Activated CD8-positive, alpha-beta T cell treated with anti-CD3 and anti-CD28 coated beads, Interleukin-2, amount 10 ng/mL, durations not matched to agents 7 days and 5 days (primary cell): ENCODE data around the gene AK1. TPM values are rescaled to one million over a fixed set of nuclear protein-coding genes. Genes with fewer than 3 reads are reported as not detected.

Experiments
- ATAC-seq: fragments of 150-1000 bp; cut with Tn5 transposase; one replicate; pipeline ENCODE4 v1.10.0; 2021; ENCODE audit warnings: moderate library complexity
- CTCF ChIA-PET: fragments of 350-600 bp; sonication (Branson Sonifier 250); formaldehyde crosslinking; loops from one replicate; lab custom pipeline; 2021; ENCODE audit warnings: antibody characterized with exemption; lab: Charles Lee
- POLR2A ChIA-PET: fragments of 350-600 bp; sonication (Branson Sonifier 250); formaldehyde crosslinking; loops from one replicate; lab custom pipeline; 2021; ENCODE audit warnings: antibody characterized with exemption; lab: Charles Lee
- DNase-seq: peaks from one replicate; pipeline ENCODE4 v3.0.0-alpha.2; 2020
- H3K27ac Mint-ChIP-seq: one replicate; pipeline ENCODE4 v1.8.0; 2021; ENCODE audit warnings: mild to moderate bottlenecking, mixed read lengths
- H3K27me3 Mint-ChIP-seq: one replicate; pipeline ENCODE4 v1.8.0; 2021; ENCODE audit warnings: low read depth, mixed read lengths
- H3K36me3 Mint-ChIP-seq: one replicate; pipeline ENCODE4 v1.8.0; 2021; ENCODE audit warnings: low read depth, mixed read lengths
- H3K4me1 Mint-ChIP-seq: one replicate; pipeline ENCODE4 v1.8.0; 2021; ENCODE audit warnings: low read depth, mixed read lengths
- H3K4me3 Mint-ChIP-seq: one replicate; pipeline ENCODE4 v1.8.0; 2021; ENCODE audit warnings: mild to moderate bottlenecking, mixed read lengths
- H3K9me3 Mint-ChIP-seq: one replicate; pipeline ENCODE4 v1.8.0; 2022; ENCODE audit warnings: mixed read lengths; ENCODE audit not compliant: insufficient read depth
- total RNA-seq, 2 experiments: library from RNA; stranded (reverse); gene quantifications; one replicate each; pipeline ENCODE4 v1.2.3, GENCODE V29; 2021

AK1 gene
- total RNA-seq, 2 experiments from 2014 or later, result 22.4 to 30.4 TPM

DNA sequence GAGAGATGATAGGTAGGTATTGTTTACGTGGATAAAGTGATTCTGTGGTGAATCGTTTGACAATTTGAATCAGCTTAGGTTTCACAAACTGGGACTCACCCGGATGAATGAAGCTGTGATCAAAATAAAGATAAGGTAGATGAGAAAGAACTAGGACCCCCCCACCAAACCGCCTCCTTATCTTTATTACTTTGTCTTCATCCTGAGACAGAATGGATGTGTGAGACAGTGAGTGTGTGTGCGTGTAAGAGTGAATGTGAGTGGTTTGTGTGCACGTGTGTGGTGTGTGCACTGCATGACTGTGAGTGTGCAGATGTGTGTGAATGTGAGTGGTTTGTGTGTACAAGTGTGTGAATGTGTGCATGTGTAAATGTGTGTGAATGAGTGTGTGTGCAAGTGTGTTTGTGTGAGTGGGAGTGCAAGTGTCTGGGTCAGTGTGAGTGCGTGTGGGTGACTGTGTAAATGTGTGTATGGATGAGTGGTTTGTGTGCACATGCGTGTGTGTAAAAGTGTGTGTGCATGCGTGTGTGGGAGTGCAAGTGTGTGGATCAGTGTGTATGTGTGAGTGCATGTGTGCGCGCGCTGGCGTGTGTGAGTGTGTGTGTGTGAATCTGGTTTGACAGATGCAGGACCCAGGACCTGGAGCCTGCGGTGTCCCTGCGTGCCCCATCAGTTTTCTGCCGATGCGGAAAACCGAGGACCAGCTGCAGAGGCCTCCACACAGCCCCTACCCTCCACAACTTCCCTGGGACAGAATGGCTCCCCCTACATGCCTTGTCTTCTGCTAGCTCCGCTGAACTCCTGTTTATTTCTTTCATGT is 11.6 kb downstream of the AK1 start:
- CTCF ChIA-PET, result interaction anchor here (1.1 to 3.0 kb wide), 6 partner anchors 11 to 131 kb away, joined by 3 to 13 read pairs (median 7); partner anchors contain the start of genes ENG and TOR2A
- H3K4me1 Mint-ChIP-seq, result peaks cover 48% of the 10 kb centered on the region
- H3K36me3 Mint-ChIP-seq, result peaks cover 6% of the 10 kb centered on the region
- POLR2A ChIA-PET, result interaction anchor here (0.7 to 4.1 kb wide), 2 partner anchors 11 to 131 kb away, joined by 4 to 14 read pairs; partner anchors contain the start of gene ENG
- H3K27me3 Mint-ChIP-seq, result no peaks in the 10 kb centered on the region
- peak overlapping the region; percentile 65 for H3K27ac Mint-ChIP-seq
- ATAC-seq (peak; percentile 26), DNase-seq (peak; percentile 39)
- no peaks in the 10 kb centered on the region for H3K9me3 Mint-ChIP-seq
- no peak overlapping the region for H3K4me3 Mint-ChIP-seq

GRCh38 chr9:127863191-127863621 is 14.3 kb downstream of the AK1 start:
- POLR2A ChIA-PET, result interaction anchor here (0.7 to 4.1 kb wide), 5 partner anchors 9 to 411 kb away, joined by 3 to 14 read pairs (median 3); partner anchors contain the start of genes ENG and LRSAM1
- Mint-ChIP-seq H3K27me3 (no peaks in the 10 kb centered on the region), H3K4me3 (no peak overlapping the region), H3K9me3 (no peaks in the 10 kb centered on the region), H3K27ac (peak overlapping the region; percentile 93), H3K36me3 (peaks cover 6% of the 10 kb centered on the region), H3K4me1 (peaks cover 52% of the 10 kb centered on the region)
- CTCF ChIA-PET, result interaction anchor here (1.2 to 2.7 kb wide), 5 partner anchors 9 to 128 kb away, joined by 3 to 15 read pairs (median 7); partner anchors contain the start of gene TOR2A
- DNase-seq, result no peak
- no peak for ATAC-seq

- ATAC-seq, result peak; percentile 71
- Mint-ChIP-seq H3K27me3 (no peaks in the 10 kb centered on the region), H3K4me1 (peaks cover 52% of the 10 kb centered on the region), H3K4me3 (peak overlapping the region; percentile 20), H3K9me3 (no peaks in the 10 kb centered on the region), H3K27ac (peak overlapping the region; percentile 93), H3K36me3 (peaks cover 6% of the 10 kb centered on the region)
- DNase-seq, result peak; percentile 78
- POLR2A ChIA-PET, result interaction anchor here (0.7 to 4.1 kb wide), 5 partner anchors 8 to 410 kb away, joined by 3 to 14 read pairs (median 3); partner anchors contain the start of genes ENG and LRSAM1
- CTCF ChIA-PET, result interaction anchor here (1.2 to 2.7 kb wide), 7 partner anchors 8 to 128 kb away, joined by 3 to 15 read pairs (median 7); partner anchors contain the start of gene TOR2A
Measured at GRCh38 chr9:127862075-127863011, 15.1 kb downstream of the AK1 start.

- Mint-ChIP-seq H3K4me3 (no peak overlapping the region), H3K4me1 (peaks cover 53% of the 10 kb centered on the region), H3K27me3 (no peaks in the 10 kb centered on the region), H3K9me3 (no peaks in the 10 kb centered on the region), H3K27ac (peak overlapping the region; percentile 93), H3K36me3 (peaks cover 3% of the 10 kb centered on the region)
- CTCF ChIA-PET, result interaction anchor here (1.4 to 1.6 kb wide), 2 partner anchors 9 to 126 kb away, joined by 6 to 7 read pairs; partner anchors contain the start of gene TOR2A
- no peak for DNase-seq
- POLR2A ChIA-PET, result no interaction called here
- no peak for ATAC-seq
Measured at GRCh38 chr9:127860779-127861178, 16.7 kb downstream of the AK1 start.

GRCh38 chr9:127860260-127860659 is 17.2 kb downstream of the AK1 start:
- ChIA-PET CTCF (interaction anchor here (1.6 kb wide), 1 partner anchor 126 kb away, joined by 6 read pairs; the partner anchor contains the start of gene TOR2A), POLR2A (no interaction called here)
- H3K27ac Mint-ChIP-seq, result no peak overlapping the region
- no peaks in the 10 kb centered on the region for H3K9me3 Mint-ChIP-seq
- ATAC-seq, result no peak
- H3K4me3 Mint-ChIP-seq, result no peak overlapping the region
- H3K36me3 Mint-ChIP-seq, result no peaks in the 10 kb centered on the region
- H3K4me1 Mint-ChIP-seq, result peaks cover 51% of the 10 kb centered on the region
- no peaks in the 10 kb centered on the region for H3K27me3 Mint-ChIP-seq
- DNase-seq, result no peak

- no peak overlapping the region for H3K4me3 Mint-ChIP-seq
- no peak overlapping the region for H3K27ac Mint-ChIP-seq
- DNase-seq (no peak), ATAC-seq (no peak)
- no peaks in the 10 kb centered on the region for H3K36me3 Mint-ChIP-seq
- POLR2A ChIA-PET, result no interaction called here
- no peaks in the 10 kb centered on the region for H3K27me3 Mint-ChIP-seq
- no peaks in the 10 kb centered on the region for H3K9me3 Mint-ChIP-seq
- CTCF ChIA-PET, result interaction anchor here (1.5 kb wide), 1 partner anchor 12 kb away, joined by 7 read pairs; no protein-coding TSS in a partner anchor
- peaks cover 53% of the 10 kb centered on the region for H3K4me1 Mint-ChIP-seq
Measured at GRCh38 chr9:127858041-127858512, 19.4 kb downstream of the AK1 start.

GRCh38 chr9:127857278-127857677 is 20.2 kb downstream of the AK1 start:
- H3K4me3 Mint-ChIP-seq, result no peak overlapping the region
- ChIA-PET CTCF (interaction anchor here (1.3 kb wide), 1 partner anchor 12 kb away, joined by 5 read pairs; no protein-coding TSS in a partner anchor), POLR2A (no interaction called here)
- peaks cover 5% of the 10 kb centered on the region for H3K36me3 Mint-ChIP-seq
- H3K27ac Mint-ChIP-seq, result peak overlapping the region; percentile 20
- ATAC-seq (no peak), DNase-seq (no peak)
- H3K4me1 Mint-ChIP-seq, result peaks cover 53% of the 10 kb centered on the region
- H3K27me3 Mint-ChIP-seq, result no peaks in the 10 kb centered on the region
- no peaks in the 10 kb centered on the region for H3K9me3 Mint-ChIP-seq

GRCh38 chr9:127856729-127857116 is 20.8 kb downstream of the AK1 start:
- ATAC-seq (no peak), DNase-seq (no peak)
- Mint-ChIP-seq H3K36me3 (peaks cover 10% of the 10 kb centered on the region), H3K9me3 (no peaks in the 10 kb centered on the region), H3K27ac (no peak overlapping the region), H3K27me3 (no peaks in the 10 kb centered on the region), H3K4me1 (peaks cover 53% of the 10 kb centered on the region), H3K4me3 (no peak overlapping the region)
- POLR2A ChIA-PET, result no interaction called here
- CTCF ChIA-PET, result interaction anchor here (1.3 kb wide), 1 partner anchor 13 kb away, joined by 5 read pairs; no protein-coding TSS in a partner anchor

DNA sequence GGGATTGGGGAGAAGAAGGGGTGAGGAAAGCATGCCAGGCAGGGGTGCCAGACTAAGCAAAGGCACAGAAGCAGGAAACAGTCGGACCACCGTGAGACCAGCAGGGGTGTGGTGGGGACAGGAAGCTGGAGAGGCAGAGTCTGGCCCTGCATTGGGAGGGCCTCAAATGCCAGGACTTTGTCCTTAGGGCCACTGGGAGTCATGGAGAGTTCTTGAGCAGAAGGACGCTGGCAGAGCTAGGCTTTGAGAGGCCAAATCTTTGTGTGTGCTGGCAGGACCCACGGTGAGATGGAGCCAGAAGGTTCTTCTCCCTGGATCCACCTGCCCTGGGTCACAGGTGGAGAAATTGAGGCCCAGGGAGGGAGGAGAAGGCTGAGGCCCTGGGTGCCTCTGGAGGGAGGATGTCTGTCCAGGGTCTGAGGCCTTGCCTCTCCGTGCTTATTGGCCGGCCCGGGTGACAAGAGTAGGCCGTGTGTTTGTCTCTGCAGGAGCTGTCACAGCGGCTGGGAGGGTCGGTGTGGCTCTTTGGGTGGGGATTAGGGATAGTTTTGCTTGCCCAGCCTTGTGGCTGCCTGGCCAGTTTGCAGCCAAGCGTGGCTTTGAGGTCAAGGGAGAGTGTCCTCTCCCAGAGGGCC is 21.3 kb downstream of the AK1 start:
- ChIA-PET CTCF (interaction anchor here (1.0 to 4.8 kb wide), 3 partner anchors 13 to 66 kb away, joined by 3 to 49 read pairs (median 5); no protein-coding TSS in a partner anchor), POLR2A (no interaction called here)
- H3K9me3 Mint-ChIP-seq, result no peaks in the 10 kb centered on the region
- H3K36me3 Mint-ChIP-seq, result peaks cover 13% of the 10 kb centered on the region
- DNase-seq (no peak), ATAC-seq (no peak)
- peak overlapping the region; percentile 16 for H3K27ac Mint-ChIP-seq
- H3K4me1 Mint-ChIP-seq, result peaks cover 53% of the 10 kb centered on the region
- H3K4me3 Mint-ChIP-seq, result no peak overlapping the region
- no peaks in the 10 kb centered on the region for H3K27me3 Mint-ChIP-seq

GRCh38 chr9:127855522-127855921 is 22.0 kb downstream of the AK1 start:
- ATAC-seq (no peak), DNase-seq (no peak)
- H3K9me3 Mint-ChIP-seq, result peaks cover 3% of the 10 kb centered on the region
- peaks cover 46% of the 10 kb centered on the region for H3K4me1 Mint-ChIP-seq
- peak overlapping the region; percentile 54 for H3K27ac Mint-ChIP-seq
- peaks cover 19% of the 10 kb centered on the region for H3K36me3 Mint-ChIP-seq
- H3K27me3 Mint-ChIP-seq, result no peaks in the 10 kb centered on the region
- ChIA-PET CTCF (interaction anchor here (1.0 to 4.8 kb wide), 3 partner anchors 9 to 66 kb away, joined by 3 to 49 read pairs (median 9); no protein-coding TSS in a partner anchor), POLR2A (interaction anchor here (0.6 to 2.3 kb wide), 2 partner anchors 9 to 85 kb away, joined by 3 to 14 read pairs; no protein-coding TSS in a partner anchor)
- H3K4me3 Mint-ChIP-seq, result peak overlapping the region; percentile 25
